HepG2 (cell line): ENCODE data around the gene ALG14. TPM values are rescaled to one million over a fixed set of nuclear protein-coding genes. Genes with fewer than 3 reads are reported as not detected.

Experiments used
- FOXJ3 ChIP-seq: sonication (generic); formaldehyde crosslinking; IDR thresholded peaks from 2 replicates; pipeline ENCODE4 v1.4.0; 2020; ENCODE audit warnings: missing genetic modification reagents, mild to moderate bottlenecking, borderline replicate concordance
- GLI4 ChIP-seq: sonication (generic); formaldehyde crosslinking; IDR thresholded peaks from 2 replicates; pipeline ENCODE4 v1.5.1; 2020; ENCODE audit warnings: missing genetic modification reagents, mild to moderate bottlenecking, moderate library complexity, borderline replicate concordance
- HNF1A ChIP-seq, 2 experiments: sonication (generic) in 1 of 2; formaldehyde crosslinking in 1 of 2; IDR thresholded peaks; 2 replicates each; pipeline versions ENCODE4 v1.4.0 to v1.6.1; 2016 to 2020; ENCODE audit warnings: borderline replicate concordance in 1 of 2, low read depth in 1 of 2, mild to moderate bottlenecking in 1 of 2, missing genetic modification reagents in 1 of 2
- ISL2 ChIP-seq: sonication (generic); formaldehyde crosslinking; IDR thresholded peaks from 2 replicates; pipeline ENCODE4 v1.5.0; 2020; ENCODE audit warnings: missing genetic modification reagents
- MAFK ChIP-seq, 2 experiments: IDR thresholded peaks in 1 of 2; conservative IDR thresholded peaks in 1 of 2; 2 replicates each; pipeline ENCODE4 v1.6.1; 2011; ENCODE audit warnings: improper control_type of control experiment in 2 of 2, low read length in 2 of 2
- MED13 ChIP-seq: sonication (generic); formaldehyde crosslinking; IDR thresholded peaks from 2 replicates; pipeline ENCODE4 v1.5.0; 2020; ENCODE audit warnings: missing genetic modification reagents
- NR3C1 ChIP-seq: sonication (generic); formaldehyde crosslinking; IDR thresholded peaks from 2 replicates; pipeline ENCODE4 v1.4.0; 2020; ENCODE audit warnings: missing genetic modification reagents
- PAX8 ChIP-seq: sonication (generic); formaldehyde crosslinking; IDR thresholded peaks from 2 replicates; pipeline ENCODE4 v1.8.0; 2022; ENCODE audit warnings: mild to moderate bottlenecking, missing genetic modification reagents, borderline replicate concordance
- PPARG ChIP-seq: conservative IDR thresholded peaks from 2 replicates; pipeline ENCODE4 v1.6.1; 2016; ENCODE audit warnings: missing biosample characterization, missing genetic modification reagents
- RFX3 ChIP-seq: IDR thresholded peaks from 2 replicates; pipeline ENCODE4 v1.6.1; 2016; ENCODE audit warnings: missing biosample characterization, missing genetic modification reagents
- TOE1 ChIP-seq: sonication (generic); formaldehyde crosslinking; IDR thresholded peaks from 2 replicates; pipeline ENCODE4 v1.4.0; 2020; ENCODE audit warnings: mild to moderate bottlenecking, missing genetic modification reagents
- ZNF318 ChIP-seq: sonication (generic); formaldehyde crosslinking; IDR thresholded peaks from 2 replicates; pipeline ENCODE4 v1.4.0; 2020; ENCODE audit warnings: mild to moderate bottlenecking, missing genetic modification reagents
- ZNF33B ChIP-seq: sonication (generic); formaldehyde crosslinking; IDR thresholded peaks from 2 replicates; pipeline ENCODE4 v1.5.1; 2020; ENCODE audit warnings: mild to moderate bottlenecking, missing genetic modification reagents
- ZNF343 ChIP-seq: sonication (generic); formaldehyde crosslinking; IDR thresholded peaks from 2 replicates; pipeline ENCODE4 v1.4.0; 2020; ENCODE audit warnings: mild to moderate bottlenecking, missing genetic modification reagents
- ZNF431 ChIP-seq: sonication (generic); formaldehyde crosslinking; IDR thresholded peaks from 2 replicates; pipeline ENCODE4 v1.9.0; 2022; ENCODE audit warnings: missing genetic modification reagents, low read depth, mild to moderate bottlenecking, borderline replicate concordance
- ZNF567 ChIP-seq: sonication (generic); formaldehyde crosslinking; IDR thresholded peaks from 2 replicates; pipeline ENCODE4 v1.8.1; 2023; ENCODE audit warnings: mild to moderate bottlenecking, missing genetic modification reagents, borderline replicate concordance
- ZNF75D ChIP-seq: sonication (generic); formaldehyde crosslinking; IDR thresholded peaks from 2 replicates; pipeline ENCODE4 v1.8.1; 2023; ENCODE audit warnings: missing genetic modification reagents, mild to moderate bottlenecking, borderline replicate concordance
- ZNF891 ChIP-seq: sonication (generic); formaldehyde crosslinking; IDR thresholded peaks from 2 replicates; pipeline ENCODE4 v1.5.0; 2020; ENCODE audit warnings: mild to moderate bottlenecking, missing genetic modification reagents
- polyA plus RNA-seq, 8 experiments: library from polyadenylated mRNA; depleted of rRNA in 3 of 8; stranded (reverse) in 7 of 8; unstranded in 1 of 8; fragments of >200 nt; fragmentation: Illumina TruSeq in 4 of 8; extraction: Trizol in 4 of 8; gene quantifications; 2 replicates each; pipeline versions ENCODE4 v1.2.1 to v1.2.3, GENCODE V29; 2011 to 2016; ENCODE audit warnings: low read depth in 4 of 8, missing spikeins in 1 of 8, mixed read lengths in 1 of 8; ENCODE audit not compliant: insufficient read depth in 1 of 8
- total RNA-seq, 5 experiments: library from RNA; depleted of rRNA; stranded (reverse); fragments of >200 nt; fragmentation: Illumina TruSeq; extraction: Trizol; gene quantifications; 2 replicates each; pipeline ENCODE4 v1.2.3, GENCODE V29; 2016; ENCODE audit warnings: low read depth in 1 of 5

The ALG14 gene
- total and polyA plus RNA-seq, 2 of the 13 experiments (the other 11 are each of a cell fraction or from before 2014, with no cell fraction given), result 4.5 to 12.7 TPM

- TF ChIP-seq ZNF318, result no peak
- no peak for TF ChIP-seq ZNF343 (CRISPR knock-in tag)
- no peak for TF ChIP-seq ZNF891 (CRISPR knock-in tag)
- TF ChIP-seq NR3C1 (CRISPR knock-in tag), result no peak
- TF ChIP-seq PAX8 (CRISPR knock-in tag), result no peak
- no peak for TF ChIP-seq ZNF75D
- TF ChIP-seq ISL2 (CRISPR knock-in tag), result peak; percentile 95
- no peak for TF ChIP-seq ZNF567 (CRISPR knock-in tag)
- TF ChIP-seq GLI4 (CRISPR knock-in tag), result no peak
- no peak for TF ChIP-seq MAFK (conservative IDR thresholded peaks at IDR 0.05 in 1 of 2, IDR thresholded peaks at IDR 0.05 in 1 of 2; ENCODE audit: low read length in 2 of 2)
- no peak for TF ChIP-seq MED13 (CRISPR knock-in tag)
- TF ChIP-seq FOXJ3 (CRISPR knock-in tag), result peak; percentile 96; the same call in 1 of the 2 replicates
- TF ChIP-seq TOE1, result 0 out of 2 replicates have a peak, but pooled peaks have one; percentile 43
- peak; percentile 93 for TF ChIP-seq PPARG (CRISPR knock-in tag)
- TF ChIP-seq ZNF33B, result no peak
- peak; percentile 80 for TF ChIP-seq RFX3 (CRISPR knock-in tag)
- TF ChIP-seq HNF1A (IDR thresholded peaks at IDR 0.05; ENCODE audit: low read depth), result peak; percentile 56; the same call in 1 of the 2 replicates
- TF ChIP-seq HNF1A (CRISPR knock-in tag; IDR thresholded peaks at IDR 0.05; ENCODE audit: borderline replicate concordance), result peak; percentile 76; the same call in 1 of the 2 replicates
- peak; percentile 35; the same call in 1 of the 2 replicates for TF ChIP-seq ZNF431 (CRISPR knock-in tag)
Observed at GRCh38 chr1:95122151-95122697, 49.5 kb upstream of the ALG14 start (continued).
